ENCODE data around the gene D2HGDH.

Gene D2HGDH

DNA sequence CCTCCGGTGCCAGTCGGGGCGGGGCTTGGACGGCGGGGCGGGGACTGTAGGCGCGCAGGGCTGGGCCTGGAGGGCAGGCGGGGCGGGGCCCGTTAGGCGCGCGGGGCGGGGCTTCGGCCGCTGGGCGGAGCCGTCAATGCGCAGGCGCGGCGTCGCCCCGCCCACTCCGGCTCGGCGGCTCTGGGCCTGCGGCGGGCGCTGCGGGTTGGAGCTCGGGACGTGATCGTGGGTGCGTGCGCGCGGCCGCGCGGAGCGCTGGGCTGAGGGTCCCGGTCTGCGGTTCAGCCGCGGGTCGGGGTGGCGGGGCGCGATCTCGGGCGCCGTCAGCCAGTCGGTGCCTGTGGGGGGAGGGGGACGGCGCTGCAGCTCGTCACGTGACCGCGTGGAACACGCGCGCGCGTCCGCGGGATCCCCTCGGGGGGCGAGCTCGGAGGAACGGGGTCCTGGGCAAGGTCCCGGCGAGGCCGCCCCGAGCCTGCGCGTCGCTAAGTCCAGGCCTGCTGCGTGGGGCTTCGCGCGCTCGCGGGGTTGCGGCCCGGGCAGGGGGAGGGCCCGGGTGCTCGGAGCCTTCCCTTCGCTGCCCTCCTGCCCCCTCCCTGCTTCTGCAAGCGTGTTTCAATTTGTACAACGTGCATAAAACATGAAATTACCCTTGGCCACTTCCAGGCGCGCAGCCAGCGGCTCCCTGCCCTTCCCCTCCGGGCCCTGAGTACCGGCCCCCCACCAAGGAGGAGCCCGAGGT is at the start of gene D2HGDH:
D2HGDH (plus strand) TSS at position 164 of the 742 bp plus-strand sequence. CDS start 595 bp downstream, outside the sequence.
- Mint-ChIP-seq H3K27ac (peak within 1 kb of the TSS; percentile 65), H3K9me3 (no peaks in the 10 kb centered on the region), H3K4me3 (peak within 1 kb of the TSS; percentile 83), H3K4me1 (peaks cover 52% of the 10 kb centered on the region), H3K36me3 (no peaks in the 10 kb centered on the region), H3K27me3 (no peaks in the 10 kb centered on the region)

DNA sequence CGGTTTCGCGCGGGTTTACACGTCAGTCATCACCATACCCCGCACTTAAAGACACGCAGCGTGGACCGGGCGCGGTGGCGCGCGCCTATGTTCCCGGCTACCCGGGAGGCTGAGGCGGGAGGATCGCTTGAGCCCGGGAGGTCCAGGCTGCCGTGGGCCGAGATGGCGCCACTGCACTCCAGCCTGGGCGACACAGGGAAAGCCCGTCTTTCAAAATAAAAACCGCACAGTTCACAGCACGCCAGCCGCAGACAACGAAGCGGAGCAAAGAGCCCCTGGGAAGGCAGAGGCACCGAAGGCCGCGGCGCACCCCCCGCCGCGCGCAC is 48.1 kb upstream of the D2HGDH start:
- Mint-ChIP-seq H3K27me3 (no peaks in the 10 kb centered on the region), H3K4me3 (peak overlapping the region; percentile 95), H3K9me3 (no peaks in the 10 kb centered on the region), H3K4me1 (peaks cover 36% of the 10 kb centered on the region), H3K36me3 (peaks cover 3% of the 10 kb centered on the region), H3K27ac (peak overlapping the region; percentile 87)

DNA sequence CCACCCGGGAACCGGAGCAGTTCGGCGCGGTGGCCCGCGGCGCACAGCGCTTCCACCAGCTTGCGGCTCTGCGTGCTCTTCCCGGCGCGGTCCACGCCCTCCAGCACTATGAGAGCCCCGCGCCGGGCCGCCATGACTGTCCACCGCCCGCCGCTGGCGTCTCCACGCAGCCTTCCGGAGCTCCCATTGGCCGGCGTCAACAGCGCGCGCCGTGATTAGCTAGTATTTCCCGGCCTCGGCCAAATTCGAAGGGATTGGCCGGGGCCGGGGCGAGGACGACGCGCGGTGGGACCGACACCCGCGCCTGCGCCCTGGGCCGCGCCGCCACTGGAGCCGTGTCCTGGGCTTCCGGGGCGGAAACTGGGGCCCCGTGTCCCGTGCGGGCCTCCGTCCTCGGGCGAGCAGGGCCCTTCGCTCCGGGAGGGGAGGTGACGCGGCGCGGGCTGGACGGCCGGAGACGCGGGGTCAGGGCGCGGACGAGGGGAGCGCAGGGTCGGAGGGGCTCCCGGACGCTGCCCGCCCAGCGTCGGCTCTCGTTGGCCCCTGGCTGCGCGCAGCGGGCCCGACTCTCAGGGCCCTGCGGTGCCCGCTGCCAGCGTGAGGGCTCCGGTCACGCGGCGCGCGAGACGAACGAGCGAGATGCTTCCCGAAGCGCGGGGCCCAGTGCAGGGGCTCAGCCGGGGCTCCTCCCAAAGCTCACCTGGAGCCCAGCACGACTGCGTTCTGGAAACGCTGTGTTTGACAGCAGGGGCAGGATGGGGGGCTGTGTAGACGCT is 47.6 kb upstream of the D2HGDH start, which contains the start of gene DTYMK:
DTYMK (minus strand) TSS at position 166 of the 776 bp plus-strand sequence; CDS start at position 134, 32 bp downstream.
- peaks cover 3% of the 10 kb centered on the region for H3K36me3 Mint-ChIP-seq
- H3K4me1 Mint-ChIP-seq = peaks cover 32% of the 10 kb centered on the region
- no peaks in the 10 kb centered on the region for H3K27me3 Mint-ChIP-seq
- peak within 1 kb of the TSS; percentile 95 for H3K4me3 Mint-ChIP-seq
- H3K27ac Mint-ChIP-seq = peak within 1 kb of the TSS; percentile 94
- H3K9me3 Mint-ChIP-seq = no peaks in the 10 kb centered on the region

DNA sequence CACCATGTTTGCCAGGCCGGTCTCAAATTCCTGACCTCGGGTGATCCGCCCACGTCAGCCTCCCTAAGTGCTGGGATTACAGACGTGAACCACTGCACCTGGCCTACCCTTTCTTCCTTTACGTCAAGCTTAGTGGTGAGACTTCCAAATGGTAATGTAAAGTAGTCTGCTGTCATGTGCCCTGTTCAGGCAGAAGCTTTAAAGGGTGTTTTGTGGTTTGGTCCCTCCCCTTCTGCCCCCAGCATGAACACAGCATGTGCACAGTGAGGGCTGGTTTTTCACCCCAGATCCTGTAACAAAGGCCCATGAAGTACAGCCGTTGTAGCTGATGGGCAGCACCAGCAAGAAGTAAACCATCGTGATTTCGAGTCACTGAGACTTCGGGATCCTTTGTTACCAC is 45.1 kb upstream of the D2HGDH start:
- H3K4me3 Mint-ChIP-seq = peak overlapping the region; percentile 68
- H3K36me3 Mint-ChIP-seq = peaks cover 7% of the 10 kb centered on the region
- no peaks in the 10 kb centered on the region for H3K9me3 Mint-ChIP-seq
- peak overlapping the region; percentile 2 for H3K27ac Mint-ChIP-seq
- H3K27me3 Mint-ChIP-seq = no peaks in the 10 kb centered on the region
- peaks cover 26% of the 10 kb centered on the region for H3K4me1 Mint-ChIP-seq

DNA sequence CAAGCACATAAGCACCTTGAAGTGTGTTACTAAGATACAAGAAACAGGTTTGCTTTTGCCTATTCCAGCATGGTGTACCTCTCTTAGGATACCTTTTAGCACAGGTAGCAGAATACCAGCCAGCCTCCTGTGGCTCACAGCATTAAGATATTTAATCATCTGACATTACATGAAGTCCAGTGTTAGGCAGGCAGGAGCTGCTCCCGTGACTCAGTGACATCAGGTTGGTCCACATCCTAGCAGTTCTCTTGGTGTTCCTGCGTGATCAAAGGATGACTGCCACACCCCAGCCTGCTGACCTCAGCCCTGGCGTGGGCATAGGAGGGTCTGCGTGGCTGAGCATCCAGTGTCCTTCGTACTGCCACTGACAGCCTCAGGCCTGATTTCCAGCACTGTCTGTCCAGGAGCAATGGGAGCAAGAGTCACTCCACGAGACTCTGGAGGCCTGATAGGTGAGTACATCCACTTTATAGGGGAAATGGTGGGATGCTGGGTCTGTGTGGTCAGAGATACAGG is 44.2 kb upstream of the D2HGDH start:
- Mint-ChIP-seq H3K36me3 (peaks cover 5% of the 10 kb centered on the region), H3K9me3 (no peaks in the 10 kb centered on the region), H3K27ac (no peak overlapping the region), H3K4me3 (no peak overlapping the region), H3K4me1 (peaks cover 21% of the 10 kb centered on the region), H3K27me3 (no peaks in the 10 kb centered on the region)

DNA sequence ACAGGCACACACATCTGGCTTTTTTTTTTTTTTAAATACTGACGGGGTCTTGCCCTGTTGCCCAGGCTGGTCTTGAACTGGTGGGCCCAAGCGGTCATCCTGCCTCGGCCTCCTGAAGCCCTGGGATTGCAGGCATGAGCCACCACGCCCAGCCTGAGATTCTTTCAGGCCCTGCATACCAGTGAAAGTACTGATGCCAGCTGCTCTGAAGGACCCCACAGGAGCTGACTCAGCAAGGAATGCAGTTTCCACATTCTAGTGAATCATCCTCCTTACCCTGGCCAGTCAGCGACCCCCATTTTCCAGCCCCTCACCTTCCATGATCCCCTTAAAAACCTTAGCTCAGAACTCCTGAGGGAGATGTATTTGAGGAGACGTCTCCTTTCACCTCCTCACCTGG is 42.0 kb upstream of the D2HGDH start:
- Mint-ChIP-seq H3K9me3 (no peaks in the 10 kb centered on the region), H3K27ac (no peak overlapping the region), H3K36me3 (peaks cover 5% of the 10 kb centered on the region), H3K27me3 (no peaks in the 10 kb centered on the region), H3K4me1 (peaks cover 14% of the 10 kb centered on the region), H3K4me3 (no peak overlapping the region)

DNA sequence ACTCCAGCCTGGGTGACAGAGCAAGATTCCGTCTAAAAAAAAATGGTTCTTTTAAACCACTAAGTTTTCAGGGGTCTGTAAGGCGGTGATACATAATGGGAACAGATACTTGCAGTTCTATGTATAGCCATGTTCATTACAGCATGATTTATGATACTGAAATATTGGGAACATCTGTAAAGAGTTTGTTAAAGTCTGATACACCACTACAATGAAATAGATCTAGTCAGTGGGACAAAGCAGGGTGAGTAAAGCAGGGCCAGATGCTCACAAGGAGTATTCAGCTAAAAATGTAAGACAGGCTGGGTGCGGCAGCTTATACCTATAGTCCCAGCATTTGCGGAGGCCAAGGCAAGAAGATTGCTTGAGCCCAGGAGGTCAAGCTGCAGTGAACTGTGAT is 38.8 kb upstream of the D2HGDH start:
- H3K4me1 Mint-ChIP-seq = peaks cover 8% of the 10 kb centered on the region
- H3K4me3 Mint-ChIP-seq = no peak overlapping the region

DNA sequence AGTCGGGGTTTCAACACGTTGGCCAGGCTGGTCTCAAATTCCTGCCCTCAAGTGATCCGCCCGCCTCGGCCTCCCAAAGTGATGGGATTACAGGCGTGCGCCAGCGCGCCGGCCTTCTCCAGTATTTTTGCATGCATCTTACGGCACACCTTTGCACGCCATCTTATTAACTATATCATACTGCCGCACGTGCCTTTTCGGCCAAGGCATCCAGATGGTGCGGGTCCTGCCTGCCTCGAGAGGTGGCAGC is 33.4 kb upstream of the D2HGDH start:
- Mint-ChIP-seq H3K4me1 (peaks cover 31% of the 10 kb centered on the region), H3K27ac (peak overlapping the region; percentile 94), H3K9me3 (no peaks in the 10 kb centered on the region), H3K36me3 (peaks cover 5% of the 10 kb centered on the region), H3K27me3 (no peaks in the 10 kb centered on the region), H3K4me3 (peak overlapping the region; percentile 91)

More for the DNA sequence above, 38.8 kb upstream of the D2HGDH start:
- Mint-ChIP-seq H3K27ac (no peak overlapping the region), H3K36me3 (peaks cover 5% of the 10 kb centered on the region), H3K9me3 (no peaks in the 10 kb centered on the region), H3K27me3 (no peaks in the 10 kb centered on the region)

DNA sequence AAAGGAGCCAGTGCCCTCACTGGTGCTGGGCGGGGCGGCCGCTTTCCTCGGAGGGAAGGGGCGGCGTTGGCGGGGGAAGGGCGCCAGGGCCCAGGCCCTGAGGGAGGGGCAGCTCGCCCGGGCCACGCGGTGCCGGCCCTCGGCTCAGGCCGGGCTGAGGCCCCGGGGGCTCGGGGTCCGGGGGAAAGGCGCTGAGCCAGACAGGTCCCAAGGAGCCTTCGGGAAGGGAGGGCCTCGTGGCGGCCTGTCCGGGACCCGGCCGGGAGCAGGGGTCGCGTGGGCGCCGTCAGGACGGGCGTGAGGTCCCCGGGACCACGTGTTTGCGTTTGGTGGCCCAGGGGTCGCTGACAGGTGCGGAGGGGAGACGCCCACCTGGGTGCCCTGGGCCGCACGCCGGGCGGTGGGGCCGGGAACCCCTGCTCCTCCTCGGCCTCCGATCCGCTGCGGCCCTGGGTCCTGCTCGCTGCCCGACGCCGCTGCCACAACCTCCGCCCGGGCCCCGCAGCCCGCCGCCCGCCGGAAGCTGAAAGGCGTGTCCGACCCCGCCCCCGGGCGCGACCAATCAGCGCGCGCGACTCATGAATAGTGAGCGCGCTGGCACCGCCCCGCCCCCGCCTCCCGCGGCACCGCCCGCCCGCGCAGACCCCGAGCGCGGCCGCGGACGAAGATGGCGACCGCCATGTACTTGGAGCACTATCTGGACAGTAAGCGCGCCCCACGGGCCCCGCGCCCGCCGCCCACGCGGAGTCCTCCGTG is 32.9 kb upstream of the D2HGDH start, which contains the start of gene ING5:
ING5 (plus strand) TSS at position 641 of the 756 bp plus-strand sequence; CDS start at position 668, 27 bp downstream.
- Mint-ChIP-seq H3K27me3 (no peaks in the 10 kb centered on the region), H3K27ac (peak within 1 kb of the TSS; percentile 94), H3K36me3 (peaks cover 7% of the 10 kb centered on the region), H3K9me3 (no peaks in the 10 kb centered on the region), H3K4me1 (peaks cover 31% of the 10 kb centered on the region), H3K4me3 (peak within 1 kb of the TSS; percentile 91)

DNA sequence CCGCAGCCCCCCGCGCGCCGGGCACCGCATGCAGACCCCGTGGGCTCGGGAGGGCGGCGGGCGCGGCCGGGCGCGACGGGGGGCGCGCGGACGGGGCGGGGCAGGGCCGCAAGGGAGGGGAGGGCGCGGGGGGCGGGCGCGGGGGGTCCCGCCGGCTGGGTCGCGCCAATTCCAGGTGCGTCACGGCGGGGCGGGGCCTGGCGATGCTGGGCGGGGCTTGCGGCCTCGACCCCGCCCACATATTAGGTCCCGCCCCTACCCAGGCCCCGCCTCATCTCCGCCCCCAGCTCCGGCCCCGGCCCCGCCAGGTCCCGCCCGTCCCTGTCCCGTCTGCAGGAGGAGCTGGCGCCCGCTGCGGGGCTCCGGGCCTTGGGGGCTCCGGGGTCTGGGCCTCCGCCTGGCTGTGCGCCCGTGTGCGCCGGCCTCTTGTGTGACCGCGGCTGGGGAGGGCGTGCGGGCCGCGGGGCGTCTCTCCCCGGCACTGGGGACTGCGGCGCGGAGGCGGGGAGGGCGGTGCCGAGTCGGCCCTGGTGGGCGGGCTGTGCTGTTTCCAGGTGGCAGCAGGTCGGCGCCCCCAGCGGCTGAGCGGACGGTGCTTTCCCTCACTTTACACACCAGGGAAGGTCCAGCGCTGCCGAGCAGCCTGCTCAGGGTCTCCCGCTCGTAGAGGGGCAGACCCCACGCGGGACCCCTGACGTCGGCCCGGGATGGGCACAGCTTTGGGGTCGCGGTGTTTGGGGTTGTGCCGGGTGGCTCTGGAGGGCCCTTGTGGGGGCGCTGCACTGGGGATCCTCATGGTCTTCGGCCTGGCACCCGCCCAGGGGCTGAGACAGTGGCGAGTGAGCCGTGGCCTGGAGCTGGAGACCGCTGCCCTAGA is 32.0 kb upstream of the D2HGDH start:
- Mint-ChIP-seq H3K4me3 (peak overlapping the region; percentile 85), H3K27me3 (no peaks in the 10 kb centered on the region), H3K36me3 (peaks cover 10% of the 10 kb centered on the region), H3K4me1 (peaks cover 31% of the 10 kb centered on the region), H3K27ac (peak overlapping the region; percentile 39), H3K9me3 (no peaks in the 10 kb centered on the region)

DNA sequence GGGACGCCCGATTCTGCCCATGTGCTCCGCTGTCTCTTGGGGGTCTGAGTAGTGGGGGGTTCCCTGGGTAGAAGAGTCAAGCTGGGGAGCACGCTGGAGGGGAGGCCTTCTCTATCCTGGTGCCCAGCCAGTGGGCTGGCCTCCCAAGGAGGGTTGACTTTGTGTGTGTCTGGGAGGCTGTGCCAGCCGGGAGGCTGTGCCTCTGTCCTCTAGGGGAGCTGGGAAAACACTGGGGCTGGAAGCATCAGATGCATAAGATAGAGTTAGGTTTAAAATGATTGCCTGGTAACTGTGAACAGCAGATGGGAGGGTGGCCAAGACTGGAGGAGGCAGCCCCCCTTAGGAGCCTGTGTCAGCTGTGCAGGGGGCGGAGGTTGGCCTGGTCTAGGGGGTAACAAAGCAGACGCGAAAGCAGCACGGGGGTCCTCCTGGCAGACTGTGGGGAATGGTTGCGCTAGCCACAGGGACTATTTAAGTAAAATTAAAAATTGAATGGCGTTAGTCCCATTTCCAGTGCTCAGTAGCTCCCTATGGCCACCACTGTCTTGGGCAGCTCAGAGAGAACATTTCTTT is 31.3 kb upstream of the D2HGDH start:
- no peaks in the 10 kb centered on the region for H3K27me3 Mint-ChIP-seq
- H3K4me1 Mint-ChIP-seq = peaks cover 31% of the 10 kb centered on the region
- H3K9me3 Mint-ChIP-seq = no peaks in the 10 kb centered on the region
- peak overlapping the region; percentile 85 for H3K4me3 Mint-ChIP-seq
- H3K36me3 Mint-ChIP-seq = peaks cover 10% of the 10 kb centered on the region
- H3K27ac Mint-ChIP-seq = peak overlapping the region; percentile 39

DNA sequence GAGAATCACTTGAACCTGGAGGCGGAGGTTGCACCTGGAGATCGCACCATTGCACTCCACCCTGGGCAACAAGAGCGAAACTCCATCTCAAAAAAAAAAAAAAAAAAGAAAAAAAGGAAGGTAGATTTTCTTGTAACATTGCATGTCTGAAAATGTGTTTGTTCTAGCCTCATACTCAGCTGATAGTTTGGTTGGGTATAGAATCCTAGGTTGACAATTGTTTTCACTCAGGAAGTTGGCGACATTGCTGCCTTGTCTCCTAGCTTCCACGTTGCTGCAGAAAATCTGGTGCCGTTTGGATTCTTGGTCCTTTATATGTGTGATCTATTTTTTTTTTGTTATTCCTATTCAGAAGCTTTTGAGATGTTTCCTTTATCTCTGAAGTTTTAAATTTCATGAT is 27.9 kb upstream of the D2HGDH start:
- H3K4me3 Mint-ChIP-seq = no peak overlapping the region
- H3K36me3 Mint-ChIP-seq = peaks cover 17% of the 10 kb centered on the region

DNA sequence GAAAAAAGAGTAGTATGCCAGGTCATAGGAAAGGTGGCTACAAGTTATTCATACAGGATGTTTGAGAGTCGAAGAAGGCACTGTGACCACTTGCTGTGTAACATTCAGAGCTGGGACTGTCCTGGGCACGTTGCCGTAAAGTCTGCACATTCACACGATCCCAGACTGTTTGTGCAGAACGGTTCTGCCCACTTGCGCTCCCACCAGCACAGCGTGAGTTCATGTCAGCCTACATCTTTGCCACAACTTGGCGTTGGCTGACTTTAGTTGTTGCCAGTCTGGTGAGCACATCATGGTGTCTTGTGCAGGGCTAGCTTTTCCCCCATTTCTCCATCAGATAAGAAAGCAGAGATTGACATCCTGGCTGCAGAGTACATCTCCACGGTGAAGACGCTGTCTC is 25.6 kb upstream of the D2HGDH start:
- Mint-ChIP-seq H3K9me3 (no peaks in the 10 kb centered on the region), H3K36me3 (peaks cover 20% of the 10 kb centered on the region), H3K4me3 (no peak overlapping the region), H3K4me1 (peaks cover 9% of the 10 kb centered on the region), H3K27me3 (no peaks in the 10 kb centered on the region), H3K27ac (no peak overlapping the region)

More for the DNA sequence above, 27.9 kb upstream of the D2HGDH start:
- H3K9me3 Mint-ChIP-seq = no peaks in the 10 kb centered on the region
- H3K27ac Mint-ChIP-seq = no peak overlapping the region
- peaks cover 19% of the 10 kb centered on the region for H3K4me1 Mint-ChIP-seq
- no peaks in the 10 kb centered on the region for H3K27me3 Mint-ChIP-seq

DNA sequence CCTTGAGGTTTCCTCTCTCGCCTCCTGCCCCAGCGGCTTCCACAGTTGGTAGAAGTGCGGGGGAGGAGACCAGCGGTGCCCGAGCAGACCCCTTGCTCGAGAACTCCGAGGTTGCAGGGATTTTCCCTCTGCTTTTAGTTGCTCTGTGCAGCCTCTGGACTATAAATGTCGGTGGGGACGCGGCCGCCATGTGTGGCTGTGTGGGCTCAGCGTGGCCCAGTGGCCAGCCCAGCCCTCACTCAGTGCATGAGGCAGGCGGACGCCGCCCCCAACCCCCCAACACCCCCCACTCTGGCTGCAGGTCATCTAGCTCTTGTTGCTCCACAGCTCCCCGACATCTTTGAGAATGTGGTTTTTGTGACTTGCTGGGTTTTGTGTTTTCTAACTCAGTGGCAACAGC is 15.3 kb upstream of the D2HGDH start:
- H3K27ac Mint-ChIP-seq = no peak overlapping the region
- H3K36me3 Mint-ChIP-seq = peaks cover 20% of the 10 kb centered on the region
- H3K27me3 Mint-ChIP-seq = no peaks in the 10 kb centered on the region
- no peaks in the 10 kb centered on the region for H3K9me3 Mint-ChIP-seq
- no peak overlapping the region for H3K4me3 Mint-ChIP-seq
- H3K4me1 Mint-ChIP-seq = no peaks in the 10 kb centered on the region
